ENCODE measurements around the gene THADA.

Gene THADA

GRCh38 chr2:43420389-43420801, 175.4 kb downstream of the THADA start:
- in situ Hi-C loops (cut with HindIII; ENCODE audit: low sequenced_read_pairs) = no loop called here

- in situ Hi-C loops (cut with HindIII; ENCODE audit: low sequenced_read_pairs) = loop anchor here (10.0 kb wide), 1 partner anchor 605 kb away; no protein-coding TSS in a partner anchor
Measured at GRCh38 chr2:43419876-43420275, 176.0 kb downstream of the THADA start.

- in situ Hi-C loops (cut with HindIII; ENCODE audit: low sequenced_read_pairs) = loop anchor here (10.0 kb wide), 1 partner anchor 604 kb away; no protein-coding TSS in a partner anchor
Measured at GRCh38 chr2:43419243-43419642, 176.6 kb downstream of the THADA start.

- in situ Hi-C loops (cut with HindIII; ENCODE audit: low sequenced_read_pairs) = loop anchor here (10.0 kb wide), 1 partner anchor 604 kb away; no protein-coding TSS in a partner anchor
Measured at GRCh38 chr2:43418680-43419079, 177.2 kb downstream of the THADA start.

- in situ Hi-C loops (cut with HindIII; ENCODE audit: low sequenced_read_pairs) = loop anchor here (10.0 kb wide), 1 partner anchor 602 kb away; no protein-coding TSS in a partner anchor
Measured at GRCh38 chr2:43417300-43417699, 178.5 kb downstream of the THADA start.

GRCh38 chr2:43415592-43415991, 180.2 kb downstream of the THADA start:
- in situ Hi-C loops (cut with HindIII; ENCODE audit: low sequenced_read_pairs) = loop anchor here (10.0 kb wide), 1 partner anchor 601 kb away; no protein-coding TSS in a partner anchor

GRCh38 chr2:43414586-43415135, 181.2 kb downstream of the THADA start:
- in situ Hi-C loops (cut with HindIII; ENCODE audit: low sequenced_read_pairs) = loop anchor here (5.0 to 10.0 kb wide), 2 partner anchors 33 to 600 kb away; no protein-coding TSS in a partner anchor

- in situ Hi-C loops (cut with HindIII; ENCODE audit: low sequenced_read_pairs) = loop anchor here (5.0 to 10.0 kb wide), 2 partner anchors 33 to 599 kb away; no protein-coding TSS in a partner anchor
Measured at GRCh38 chr2:43414033-43414432, 181.8 kb downstream of the THADA start.

- in situ Hi-C loops (cut with HindIII; ENCODE audit: low sequenced_read_pairs) = loop anchor here (5.0 to 10.0 kb wide), 2 partner anchors 35 to 597 kb away; no protein-coding TSS in a partner anchor
Measured at GRCh38 chr2:43412114-43412753, 183.6 kb downstream of the THADA start.

GRCh38 chr2:43410055-43410604, 185.7 kb downstream of the THADA start:
- in situ Hi-C loops (cut with HindIII; ENCODE audit: low sequenced_read_pairs) = loop anchor here (5.0 to 10.0 kb wide), 2 partner anchors 37 to 595 kb away; no protein-coding TSS in a partner anchor

- in situ Hi-C loops (cut with HindIII; ENCODE audit: low sequenced_read_pairs) = no loop called here
Measured at GRCh38 chr2:43408407-43409160, 187.3 kb downstream of the THADA start.

- in situ Hi-C loops (cut with HindIII; ENCODE audit: low sequenced_read_pairs) = no loop called here
Measured at GRCh38 chr2:43407935-43408334, 187.9 kb downstream of the THADA start.

- in situ Hi-C loops (cut with HindIII; ENCODE audit: low sequenced_read_pairs) = no loop called here
Measured at GRCh38 chr2:43406651-43407279, 189.1 kb downstream of the THADA start.

- in situ Hi-C loops (cut with HindIII; ENCODE audit: low sequenced_read_pairs) = no loop called here
Measured at GRCh38 chr2:43405829-43406228, 190.0 kb downstream of the THADA start.

GRCh38 chr2:43402452-43402937, 193.3 kb downstream of the THADA start:
- in situ Hi-C loops (cut with HindIII; ENCODE audit: low sequenced_read_pairs) = no loop called here

- in situ Hi-C loops (cut with HindIII; ENCODE audit: low sequenced_read_pairs) = no loop called here
Measured at GRCh38 chr2:43402002-43402401, 193.8 kb downstream of the THADA start.

- in situ Hi-C loops (cut with HindIII; ENCODE audit: low sequenced_read_pairs) = no loop called here
Measured at GRCh38 chr2:43400508-43400907, 195.3 kb downstream of the THADA start.

- in situ Hi-C loops (cut with HindIII; ENCODE audit: low sequenced_read_pairs) = no loop called here
Measured at GRCh38 chr2:43399515-43400264, 196.1 kb downstream of the THADA start.

- in situ Hi-C loops (cut with HindIII; ENCODE audit: low sequenced_read_pairs) = no loop called here
Measured at GRCh38 chr2:43399098-43399497, 196.7 kb downstream of the THADA start.

GRCh38 chr2:43397821-43398220, 198.0 kb downstream of the THADA start:
- in situ Hi-C loops (cut with HindIII; ENCODE audit: low sequenced_read_pairs) = no loop called here

All from endothelial cell of hepatic sinusoid (primary cell).